SH-SY5Y (cell line): ENCODE data around the gene NT5C2.

ENCODE experiments used
- GATA2 ChIP-seq: IDR thresholded peaks from 2 replicates; pipeline ENCODE4 v1.6.1; 2011; ENCODE audit warnings: mild to moderate bottlenecking, low read depth, low read length
- GATA3 ChIP-seq: IDR thresholded peaks from 2 replicates; pipeline ENCODE4 v1.6.1; 2011; ENCODE audit warnings: low read depth, mild to moderate bottlenecking, low read length, moderate library complexity

NT5C2 gene

DNA sequence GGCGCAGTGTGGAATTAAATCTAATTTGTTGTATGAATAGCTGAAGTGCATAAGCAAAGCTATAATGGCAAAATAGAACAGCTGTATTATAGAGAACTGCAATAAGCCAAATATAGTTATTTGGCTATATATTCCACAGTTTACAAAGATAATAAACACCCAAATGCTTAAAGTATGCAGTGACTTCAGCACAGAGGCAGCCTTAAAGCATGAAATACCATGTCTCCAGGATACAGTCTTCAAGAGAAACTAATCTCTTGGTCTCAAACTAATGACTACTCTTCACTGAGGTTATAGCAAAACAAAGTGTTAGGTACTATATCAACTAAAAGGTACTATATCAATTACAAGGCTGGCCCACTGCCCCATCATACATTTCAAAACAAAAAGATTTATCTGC, 48.0 kb downstream of the NT5C2 start:
- no peak for TF ChIP-seq GATA2
- no peak for TF ChIP-seq GATA3

DNA sequence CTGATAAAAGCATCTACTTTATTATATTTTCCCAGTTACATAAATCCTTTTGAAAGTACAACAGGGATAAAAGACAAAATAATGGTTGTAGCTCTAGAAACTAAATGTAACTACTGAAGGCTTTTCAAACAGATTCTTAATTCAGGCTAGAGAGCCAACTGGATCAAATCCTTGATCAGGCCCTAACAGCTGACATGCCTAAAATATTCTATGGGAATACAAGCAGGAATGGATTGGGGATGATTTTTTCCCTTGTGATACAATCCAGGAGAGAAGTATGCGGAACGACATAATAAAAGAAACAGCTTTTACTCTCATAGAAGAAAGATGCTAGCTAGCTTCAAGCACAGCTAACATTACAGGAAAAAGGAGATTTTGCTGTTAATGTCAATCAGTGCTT, 49.0 kb downstream of the NT5C2 start:
- TF ChIP-seq GATA2 (no peak), GATA3 (no peak)

GRCh38 chr10:103141950-103142349, 51.1 kb downstream of the NT5C2 start:
- TF ChIP-seq GATA2 (no peak), GATA3 (no peak)

GRCh38 chr10:103140469-103140868, 52.6 kb downstream of the NT5C2 start:
- TF ChIP-seq GATA3, result no peak
- TF ChIP-seq GATA2, result no peak

GRCh38 chr10:103139803-103140202, 53.3 kb downstream of the NT5C2 start:
- TF ChIP-seq GATA3 (no peak), GATA2 (no peak)

DNA sequence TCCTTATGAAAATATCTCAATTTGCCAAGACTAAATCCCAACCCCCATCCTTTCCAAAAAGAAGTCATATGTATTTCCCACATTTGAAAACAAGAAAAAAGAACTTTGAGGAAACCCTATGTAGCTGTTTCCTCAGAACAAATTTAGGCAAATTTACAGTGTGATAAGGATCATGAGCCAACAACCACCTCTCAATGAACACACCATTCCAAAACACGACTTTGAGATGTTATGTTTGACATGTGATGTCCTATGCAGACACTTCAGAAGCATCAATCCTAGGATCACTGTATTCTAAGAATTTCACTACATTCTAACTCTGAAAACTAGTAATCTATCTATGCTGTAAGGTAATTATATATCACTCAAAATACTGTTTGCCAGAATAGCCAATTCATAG, 62.2 kb downstream of the NT5C2 start:
- no peak for TF ChIP-seq GATA2
- no peak for TF ChIP-seq GATA3

DNA sequence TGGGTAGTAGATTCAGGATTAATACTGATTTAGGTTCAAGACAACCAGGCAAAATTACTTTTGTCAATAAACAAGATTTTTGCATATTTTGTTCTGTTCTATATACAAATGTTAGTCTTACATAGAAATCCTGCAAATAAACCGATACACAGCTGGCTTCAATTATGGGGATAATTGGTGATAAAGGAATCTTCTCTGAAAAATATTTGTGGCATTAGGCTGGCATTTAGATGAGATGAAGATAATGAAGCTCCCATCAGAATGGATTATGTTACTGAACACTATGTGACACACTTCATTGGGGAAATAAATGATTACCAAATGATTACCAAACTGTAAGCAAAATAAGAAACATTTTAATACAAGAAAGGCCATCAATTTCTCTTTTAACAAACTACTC, 65.8 kb downstream of the NT5C2 start:
- peak; percentile 49; the same call in 1 of the 2 replicates for TF ChIP-seq GATA2
- TF ChIP-seq GATA3, result peak; percentile 87

GRCh38 chr10:103125323-103126267, 67.5 kb downstream of the NT5C2 start:
- TF ChIP-seq GATA2 (no peak), GATA3 (no peak)

DNA sequence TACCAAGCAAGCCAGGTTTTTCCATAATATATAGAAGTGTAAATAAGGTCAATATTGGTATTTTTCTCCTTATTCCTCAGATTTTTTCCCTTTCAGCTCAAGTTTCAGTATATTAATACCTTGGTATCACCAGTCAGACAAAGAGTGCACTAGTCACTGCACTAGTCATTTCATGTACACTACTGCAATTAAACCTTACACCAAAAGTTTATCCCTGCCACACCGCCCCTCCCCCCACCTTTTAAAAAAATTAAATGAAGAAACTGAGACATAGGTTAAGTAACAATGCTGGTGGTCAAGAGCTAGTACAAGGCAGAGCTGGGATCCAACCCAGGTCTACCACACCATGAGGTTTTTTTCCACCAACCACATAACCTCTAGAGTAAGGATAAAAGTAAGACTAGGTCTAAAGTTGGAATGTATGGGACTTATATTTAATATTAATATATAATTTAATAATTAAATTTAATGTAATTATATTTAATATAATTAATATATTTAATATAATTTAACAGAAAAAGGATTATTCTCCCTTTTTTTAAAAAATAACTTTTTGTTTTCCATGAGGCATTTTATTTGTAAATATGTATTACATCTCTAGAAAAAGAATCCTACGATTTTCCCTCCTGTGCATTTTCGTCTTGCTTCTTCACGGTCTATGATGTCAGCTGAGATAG, 68.5 kb downstream of the NT5C2 start:
- TF ChIP-seq GATA3 (no peak), GATA2 (no peak)

DNA sequence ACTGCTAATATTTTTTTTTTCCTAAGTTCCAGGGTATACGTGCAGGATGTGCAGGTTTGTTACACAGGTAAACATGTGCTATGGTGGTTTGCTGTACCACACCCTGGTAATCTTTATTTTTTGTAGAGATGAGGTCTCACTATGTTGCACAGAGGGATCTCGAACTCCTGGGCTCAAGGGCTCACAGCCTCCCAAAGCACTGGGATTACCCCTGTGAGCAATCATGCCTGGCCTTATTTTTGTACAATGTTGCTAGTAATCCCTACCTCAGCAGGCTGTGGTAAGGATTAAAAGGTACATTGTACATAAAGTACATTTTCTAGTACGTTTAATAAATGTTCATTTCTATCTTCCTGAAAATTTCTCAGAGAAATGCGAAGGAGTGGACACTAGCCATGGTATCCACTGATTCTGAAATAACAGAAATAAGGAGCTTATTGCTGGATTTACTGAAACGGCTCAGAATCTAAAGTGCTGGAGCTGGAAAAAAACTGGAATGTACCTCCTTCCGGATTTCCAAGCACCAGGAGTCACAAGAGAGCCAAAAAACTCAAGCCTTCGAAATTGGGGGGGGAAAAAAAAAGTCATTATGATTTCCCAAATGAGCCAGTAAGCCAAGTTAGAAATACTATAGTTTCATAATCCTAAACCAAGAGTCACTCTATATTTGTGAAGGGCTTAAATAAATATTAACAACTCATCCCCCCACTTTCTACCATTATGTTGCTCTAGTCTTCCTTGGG, 69.6 kb downstream of the NT5C2 start:
- TF ChIP-seq GATA2, result no peak
- no peak for TF ChIP-seq GATA3

DNA sequence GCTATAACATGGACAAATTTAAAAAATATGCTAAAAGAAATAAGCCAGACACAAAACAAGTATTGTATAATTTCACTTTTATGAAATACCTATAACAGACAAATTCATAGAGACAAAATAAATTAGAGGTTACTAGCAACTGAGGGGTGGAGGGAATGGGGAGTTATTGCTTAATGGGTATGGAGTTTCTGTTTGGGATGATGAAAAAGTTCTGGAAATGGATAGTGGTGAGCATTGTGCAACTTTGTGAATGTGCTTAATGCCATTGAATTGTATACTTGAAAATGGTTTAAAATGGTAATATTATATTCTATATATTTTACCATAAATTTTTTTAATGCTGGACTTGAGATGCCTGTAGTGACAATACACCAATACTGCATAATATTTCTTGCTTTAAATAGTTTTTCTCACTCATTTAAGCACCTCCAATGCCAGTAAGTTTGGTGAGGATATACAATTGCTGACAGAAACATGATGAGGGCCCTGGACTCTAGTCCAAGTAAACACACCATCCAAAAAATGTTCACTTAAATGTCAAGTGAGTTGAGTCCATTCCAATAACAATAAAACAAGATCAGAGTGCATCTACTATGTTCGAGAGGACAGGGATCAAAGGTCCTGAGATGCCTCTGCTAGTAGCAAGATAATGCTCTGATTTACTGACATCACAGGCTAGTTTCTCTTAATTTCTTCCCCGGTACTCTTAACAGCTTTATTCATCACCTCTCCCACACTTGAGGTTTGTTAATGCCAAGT, 71.9 kb downstream of the NT5C2 start:
- no peak for TF ChIP-seq GATA3
- no peak for TF ChIP-seq GATA2

DNA sequence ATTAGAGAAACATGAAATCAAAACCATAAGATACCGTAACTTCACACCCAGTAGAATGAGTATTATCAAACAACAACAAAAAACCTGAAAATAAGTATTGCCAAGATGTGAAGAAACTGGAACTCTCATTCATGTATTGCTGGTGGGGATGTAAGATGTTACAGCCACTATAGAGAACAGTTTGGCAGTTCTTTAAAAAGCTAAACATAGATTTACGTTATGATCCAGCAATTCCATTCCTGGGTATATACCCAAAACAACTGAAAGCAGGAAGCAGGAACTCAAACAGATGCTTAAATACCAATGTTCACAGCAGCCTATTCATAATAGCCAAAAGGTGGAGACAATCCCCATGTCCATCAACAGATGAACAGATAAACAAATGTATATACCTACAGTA, 72.5 kb downstream of the NT5C2 start:
- TF ChIP-seq GATA2 (no peak), GATA3 (no peak)

DNA sequence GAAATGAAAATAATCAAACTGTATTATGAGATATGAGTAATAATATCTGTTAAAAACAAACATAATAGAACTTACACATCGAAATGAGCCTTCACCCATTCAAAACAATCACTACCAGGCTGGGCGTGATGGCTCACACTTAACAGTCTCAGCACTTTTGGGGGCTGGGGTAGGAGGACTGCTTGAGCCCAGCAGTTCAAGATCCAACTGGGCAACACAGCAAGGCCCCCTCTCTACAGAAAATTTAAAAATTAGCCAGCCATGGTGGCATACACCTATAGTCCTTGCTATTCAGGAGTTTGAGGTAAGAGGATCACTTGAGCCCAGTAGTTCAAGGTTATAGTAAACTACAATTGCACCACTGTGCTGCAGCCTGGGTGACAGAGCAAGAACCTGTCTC, 75.8 kb downstream of the NT5C2 start:
- TF ChIP-seq GATA3 (no peak), GATA2 (no peak)
